Right ventricle myocardium inferior (tissue), 1 donor: ENCODE measurements around the gene ZNF474. TPM values are rescaled to one million over a fixed set of nuclear protein-coding genes. Genes with fewer than 3 reads are reported as not detected.

Experiments used
- ATAC-seq: fragments of 200-7000 bp; cut with Tn5 transposase; one replicate; pipeline ENCODE4 v1.9.1; 2020; ENCODE audit warnings: mild to moderate bottlenecking, moderate library complexity
- DNase-seq: peaks from one replicate; pipeline ENCODE4 v3.0.0; 2021; ENCODE audit errors: missing footprints
- intact Hi-C: fragments of 100-400 bp; cut with DNase I; formaldehyde crosslinking; loops from one replicate; pipeline ENCODE4 v1.11.0; 2022
- total RNA-seq: library from RNA; stranded (reverse); fragmentation: NEBNext Ultra II Directional; extraction: Animal tissue kit (Norgen Biotek cat#: 25700); gene quantifications from one replicate; pipeline ENCODE4 v1.2.1, GENCODE V29; 2021
- donor health status: DM: no; HTN: yes; CAD: no; lungs with severe emphysema.

ZNF474 gene
- total RNA-seq, 1 donor from 2014 or later = not detected

- intact Hi-C loops = no loop called here
- ATAC-seq (peak; percentile 26), DNase-seq (no peak)
Measured at GRCh38 chr5:122172207-122172606, 42.9 kb downstream of the ZNF474 start.

GRCh38 chr5:122173474-122174415 lies 44.4 kb downstream of the ZNF474 start:
- no peak for DNase-seq
- intact Hi-C loops = no loop called here
- peak; percentile 26 for ATAC-seq

- ATAC-seq = no peak
- DNase-seq = no peak
- intact Hi-C loops = no loop called here
Measured at GRCh38 chr5:122175091-122175490, 45.7 kb downstream of the ZNF474 start.

- intact Hi-C loops = no loop called here
- ATAC-seq (no peak), DNase-seq (no peak)
Measured at GRCh38 chr5:122175852-122176251, 46.5 kb downstream of the ZNF474 start.

- no peak for ATAC-seq
- intact Hi-C loops = no loop called here
- DNase-seq = no peak
Measured at GRCh38 chr5:122177161-122177560, 47.8 kb downstream of the ZNF474 start.

- DNase-seq (no peak), ATAC-seq (no peak)
- intact Hi-C loops = no loop called here
Measured at GRCh38 chr5:122179701-122180100, 50.4 kb downstream of the ZNF474 start.

DNA sequence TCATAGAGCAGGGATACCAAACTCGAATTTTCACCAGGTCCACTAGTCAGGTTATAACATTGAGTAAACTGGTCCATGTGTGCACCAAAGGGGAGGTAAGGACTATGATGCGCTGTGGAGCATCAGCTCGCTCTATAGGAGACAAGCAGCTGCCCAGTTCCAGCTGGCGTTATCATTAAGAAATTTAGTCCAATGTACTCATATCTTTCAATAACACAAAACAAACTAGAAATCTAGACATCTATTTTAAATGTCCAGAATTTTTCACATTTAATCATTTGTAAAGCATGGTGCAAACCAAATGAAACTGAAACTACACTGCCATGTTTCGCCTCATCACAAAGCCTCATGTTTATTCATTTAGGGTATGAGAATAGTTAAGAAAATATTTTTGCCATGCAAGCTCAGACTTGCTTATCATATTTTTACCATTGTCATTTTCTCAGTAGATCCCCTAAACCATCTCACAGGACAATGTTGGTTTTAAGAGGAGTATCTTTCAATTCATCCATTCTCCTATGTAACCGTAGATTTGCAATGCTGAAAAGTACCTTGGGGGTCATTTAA lies 50.9 kb downstream of the ZNF474 start:
- no peak for ATAC-seq
- intact Hi-C loops = no loop called here
- no peak for DNase-seq

GRCh38 chr5:122180863-122181548 lies 51.7 kb downstream of the ZNF474 start:
- intact Hi-C loops = no loop called here
- ATAC-seq (no peak), DNase-seq (no peak)

- no peak for ATAC-seq
- no peak for DNase-seq
- intact Hi-C loops = no loop called here
Measured at GRCh38 chr5:122181863-122182262, 52.5 kb downstream of the ZNF474 start.

DNA sequence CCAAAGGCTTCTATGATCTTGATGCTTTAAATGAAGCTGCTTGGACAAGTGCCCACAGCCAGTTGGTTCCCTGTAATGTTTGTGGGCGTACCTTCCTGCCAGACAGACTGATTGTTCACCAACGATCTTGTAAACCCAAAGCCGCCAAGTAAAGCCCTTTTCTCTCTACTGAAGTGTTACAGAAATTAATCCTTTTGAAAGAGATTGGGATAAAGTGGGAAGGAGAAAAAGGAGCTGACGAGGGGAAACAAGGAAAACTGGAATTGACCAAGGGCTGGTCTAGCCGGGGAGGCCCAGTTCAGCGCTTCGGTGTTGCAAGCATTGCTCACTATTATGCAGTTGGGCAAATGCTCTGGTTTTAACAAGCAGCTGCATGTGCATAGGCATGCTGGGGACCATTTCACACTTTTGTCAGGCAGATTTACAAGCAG lies 53.2 kb downstream of the ZNF474 start:
- intact Hi-C loops = no loop called here
- ATAC-seq (peak; percentile 78), DNase-seq (no peak)

DNA sequence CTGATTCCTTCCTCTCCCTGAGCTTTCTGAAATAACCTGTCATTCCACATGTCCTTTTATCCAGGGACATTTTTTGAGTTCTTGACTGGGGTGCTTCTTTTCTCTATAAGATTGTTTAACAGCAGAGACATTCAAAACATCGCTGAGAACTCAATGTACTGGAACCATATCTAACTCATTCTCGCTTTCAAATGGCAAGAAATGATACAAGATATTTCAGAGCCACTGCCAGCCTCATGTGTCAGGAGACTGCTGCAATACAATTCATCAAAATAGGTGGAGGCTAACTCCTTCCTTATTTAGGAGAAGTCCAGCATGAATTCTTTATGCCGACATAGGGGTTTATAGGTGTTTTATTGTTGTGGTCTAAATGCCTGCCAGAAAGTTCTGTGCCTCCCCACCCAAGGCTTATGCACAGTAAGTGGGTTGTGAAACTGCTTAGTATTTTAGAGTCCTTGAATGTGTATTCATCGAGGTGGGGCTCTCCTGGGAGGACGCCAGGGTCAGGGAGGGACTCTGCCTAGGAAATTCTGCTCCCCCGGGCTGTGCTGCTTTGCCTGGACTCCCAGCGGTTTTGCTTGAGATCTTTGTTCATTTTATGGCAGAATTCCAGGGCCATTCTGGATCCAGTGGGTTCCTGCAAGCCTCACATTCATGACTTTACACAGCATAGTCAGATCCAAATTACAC lies 53.9 kb downstream of the ZNF474 start:
- intact Hi-C loops = no loop called here
- ATAC-seq = peak; percentile 79
- peak; percentile 78 for DNase-seq

- intact Hi-C loops = no loop called here
- no peak for ATAC-seq
Measured at GRCh38 chr5:122183788-122184170, 54.4 kb downstream of the ZNF474 start.

DNA sequence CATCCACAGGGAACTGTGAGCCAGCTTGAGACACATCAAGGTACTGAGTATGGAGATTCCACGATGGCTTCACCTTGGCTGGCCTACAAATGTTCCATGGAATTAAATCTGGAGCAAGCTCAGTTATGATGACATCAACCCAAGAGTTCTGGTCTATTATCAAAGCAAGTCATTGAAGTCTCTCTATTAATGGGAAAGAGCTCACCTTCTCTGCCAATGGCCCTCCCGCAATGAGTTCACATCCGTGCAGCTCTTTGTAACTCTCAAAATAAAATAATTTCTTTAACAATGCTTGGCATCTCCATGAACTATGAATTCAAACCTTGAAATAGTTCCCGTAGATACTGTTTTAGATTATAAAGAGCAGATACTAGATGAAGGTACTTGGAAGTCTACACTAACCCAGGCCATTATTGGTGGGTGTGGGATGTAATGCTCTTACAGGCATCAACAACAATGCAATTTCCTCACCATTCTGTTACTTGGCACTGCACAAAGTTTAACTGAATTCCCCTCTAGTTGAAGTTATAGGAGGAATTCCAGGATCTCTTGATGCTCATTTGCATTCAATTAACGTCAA lies 55.4 kb downstream of the ZNF474 start:
- intact Hi-C loops = no loop called here
- DNase-seq (no peak), ATAC-seq (no peak)

More at GRCh38 chr5:122183788-122184170, 54.4 kb downstream of the ZNF474 start:
- DNase-seq = no peak

DNA sequence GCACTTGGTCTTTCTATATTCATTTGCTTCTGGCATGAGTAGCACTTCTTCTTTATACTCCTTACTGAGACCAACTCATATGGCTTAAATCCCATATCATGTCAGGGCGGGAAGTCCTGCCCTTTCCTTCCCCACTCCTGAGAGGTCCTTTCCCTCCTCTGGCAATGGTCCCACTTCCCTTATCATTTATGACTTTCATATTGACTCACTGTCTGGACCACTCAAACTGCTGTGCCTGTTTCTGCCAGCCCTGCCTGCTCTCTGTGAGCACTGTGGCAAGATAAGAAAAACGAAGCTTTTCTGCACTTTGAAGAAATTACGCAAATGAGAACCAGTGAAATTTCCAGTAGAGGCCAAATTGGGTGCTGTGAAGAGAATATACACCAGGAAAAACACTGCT lies 58.1 kb downstream of the ZNF474 start:
- DNase-seq (no peak), ATAC-seq (no peak)
- intact Hi-C loops = no loop called here

DNA sequence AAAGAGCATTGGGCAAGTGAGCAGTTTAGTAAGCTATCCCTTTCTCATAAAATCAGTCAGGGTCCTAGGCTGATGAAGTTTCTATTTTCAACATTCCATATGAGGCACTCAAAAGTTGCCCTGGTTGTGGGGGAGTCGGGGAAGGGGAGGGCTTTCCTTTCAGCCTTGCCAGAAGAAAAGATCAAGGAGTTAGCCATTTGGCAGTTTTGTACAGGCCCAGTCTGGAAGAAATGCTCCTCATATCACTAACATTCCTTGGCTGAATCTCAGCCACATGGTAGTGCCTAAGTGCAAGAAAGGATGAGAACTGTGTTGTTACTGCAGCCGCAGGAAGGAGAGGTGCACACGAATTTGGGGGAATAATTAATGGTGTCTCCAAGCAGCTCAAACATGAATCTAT lies 60.8 kb downstream of the ZNF474 start:
- intact Hi-C loops = loop anchor here (10.0 kb wide), 2 partner anchors 305 to 1155 kb away; no protein-coding TSS in a partner anchor
- no peak for ATAC-seq
- DNase-seq = no peak

DNA sequence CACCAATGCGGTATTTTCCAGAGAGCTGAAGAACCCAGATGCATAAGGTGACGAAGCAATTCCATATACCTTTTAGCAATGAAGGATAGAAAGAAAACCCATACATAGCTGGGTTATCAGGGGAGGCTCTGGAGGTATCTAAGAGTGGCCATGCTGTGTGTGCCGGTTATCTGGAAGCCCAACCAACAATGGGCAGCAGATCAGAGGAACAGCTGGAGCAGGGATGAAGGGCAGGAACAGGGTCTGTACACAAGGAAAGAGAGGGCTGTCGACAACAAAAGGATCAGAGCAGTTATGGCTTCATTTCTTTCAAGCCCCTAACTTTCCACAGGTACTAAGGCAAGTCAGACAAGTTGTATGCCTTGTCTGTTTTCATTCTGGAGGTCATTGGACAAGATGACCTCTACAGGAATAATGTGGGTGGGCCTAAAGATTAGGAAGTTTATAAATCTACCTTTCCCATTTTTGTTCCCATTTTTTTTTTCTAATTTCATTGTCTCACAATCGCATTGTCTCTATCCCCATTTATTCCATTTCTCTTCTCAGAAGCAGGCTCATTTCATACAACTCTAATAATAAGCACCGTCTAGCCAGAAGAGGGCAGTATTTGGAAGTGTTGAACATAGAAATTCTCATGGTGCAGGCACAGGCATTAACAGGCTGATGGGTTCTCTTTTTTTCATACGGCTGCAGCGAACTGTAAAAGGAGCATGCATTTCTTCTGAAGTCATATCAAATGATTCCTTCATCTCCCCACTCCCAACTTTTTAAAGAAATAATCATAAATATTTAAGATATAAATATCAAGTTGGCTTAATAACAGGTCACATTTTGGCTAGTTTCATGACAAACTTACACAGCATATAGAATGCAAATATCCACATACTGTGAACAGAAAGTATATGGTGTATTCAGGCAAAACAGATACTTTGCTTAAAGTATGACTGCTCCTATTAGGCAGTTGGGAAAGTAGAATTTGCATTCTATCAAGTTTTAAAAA lies 63.5 kb downstream of the ZNF474 start:
- intact Hi-C loops = loop anchor here (1.0 to 10.0 kb wide), 3 partner anchors 223 to 1152 kb away; no protein-coding TSS in a partner anchor
- ATAC-seq (peak; percentile 81), DNase-seq (no peak)

GRCh38 chr5:122195802-122196394 lies 66.6 kb downstream of the ZNF474 start:
- intact Hi-C loops = loop anchor here (10.0 kb wide), 2 partner anchors 299 to 1149 kb away; no protein-coding TSS in a partner anchor
- ATAC-seq = no peak
- no peak for DNase-seq
